Uterus (tissue), 2 donors: ENCODE data around the gene FGG.

Source experiments
- CTCF ChIP-seq, 4 experiments: fragments of 200-600 bp in 2 of 4; fragments of 450-650 bp in 2 of 4; sonication (generic) in 2 of 4; IDR thresholded peaks; one replicate each; pipeline ENCODE4 v1.5.1; 2016 to 2019; ENCODE audit warnings: antibody characterized with exemption in 4 of 4, mild to moderate bottlenecking in 2 of 4, moderate library complexity in 1 of 4
- POLR2A ChIP-seq, 2 donors: fragments of 450-650 bp; IDR thresholded peaks; one replicate each; pipeline ENCODE4 v1.6.1; 2016; ENCODE audit warnings: antibody characterized with exemption in 2 of 2, mild to moderate bottlenecking in 1 of 2, moderate library complexity in 1 of 2

- TF ChIP-seq CTCF (IDR thresholded peaks at IDR 0.05) (no peak), POLR2A (IDR thresholded peaks at IDR 0.05) (no peak)
Observed at GRCh38 chr4:154634058-154634457, 21.6 kb upstream of the FGG start.
